GM19035 (cell line): ENCODE data around the gene ST7.
"Not testable (repeated sequence)": the region's sequence is repeated elsewhere in the genome, so short reads cannot be mapped to it uniquely, and the experiment has no call there.

Experiments
- ATAC-seq: cut with Tn5 transposase; IDR thresholded peaks from one replicate; pipeline ENCODE4 v1.9.1; 2021; ENCODE audit not compliant: unreplicated experiment

ST7 gene

GRCh38 chr7:117090791-117091190, 137.5 kb downstream of the ST7 start:
- no peak for ATAC-seq

GRCh38 chr7:117091721-117092120, 138.4 kb downstream of the ST7 start:
- no peak for ATAC-seq

DNA sequence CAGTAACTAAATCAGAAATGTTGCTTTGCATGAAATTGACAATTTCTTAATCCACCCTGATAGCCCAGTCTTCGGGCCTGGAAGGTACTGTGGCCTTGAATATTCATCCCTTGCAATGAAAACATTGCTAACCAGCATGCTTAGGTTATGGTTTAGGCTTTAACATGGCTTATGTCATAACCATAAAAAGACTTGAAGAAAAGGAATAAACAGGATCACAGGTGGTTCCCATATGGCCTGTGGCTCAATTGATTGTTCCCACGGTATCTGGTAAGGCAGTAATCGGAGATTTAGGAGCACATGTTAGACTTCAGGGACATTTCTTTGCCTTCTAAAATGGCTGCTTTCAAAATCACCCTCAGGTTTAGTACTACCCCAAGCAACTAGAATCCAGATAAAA, 139.5 kb downstream of the ST7 start:
- ATAC-seq: no peak

DNA sequence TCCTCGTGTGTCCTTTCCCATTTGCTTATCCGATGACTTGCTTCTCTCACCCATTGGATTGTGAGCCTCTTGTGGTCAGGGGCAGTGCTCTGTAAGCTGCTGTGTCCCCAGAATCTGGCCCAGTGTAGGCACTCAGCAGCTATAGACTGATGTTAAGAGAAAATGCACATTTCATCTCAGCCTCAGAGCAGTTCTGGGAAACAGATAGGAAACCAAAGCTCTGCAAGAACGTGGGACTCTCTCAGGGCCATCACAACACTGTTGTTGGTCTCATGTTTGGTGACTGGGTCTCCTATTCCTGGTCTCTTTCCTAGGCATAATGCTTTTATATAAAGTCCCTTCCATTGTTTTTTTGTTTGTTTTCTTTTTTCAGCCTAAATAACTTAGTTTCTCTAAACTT, 141.2 kb downstream of the ST7 start:
- ATAC-seq: no peak

DNA sequence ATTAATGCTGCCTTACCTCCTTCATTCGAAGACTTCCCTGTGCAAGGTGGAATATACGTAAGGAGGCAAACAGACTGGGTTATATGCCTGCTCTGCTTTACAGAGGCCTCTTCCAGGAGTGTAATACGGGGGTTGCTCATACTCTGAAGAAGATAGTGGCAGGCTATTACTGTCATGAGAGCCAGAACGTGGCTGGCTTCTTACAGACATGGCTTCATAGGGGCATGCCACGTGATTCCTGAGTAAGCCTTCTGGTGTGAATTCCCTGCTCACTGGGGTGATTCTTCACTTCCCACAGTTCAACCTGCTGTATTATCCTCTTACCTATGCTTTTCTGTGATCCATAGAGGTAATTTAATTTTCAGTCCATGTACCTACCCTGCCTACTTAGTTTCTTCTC, 141.8 kb downstream of the ST7 start:
- ATAC-seq: no peak

GRCh38 chr7:117096330-117096729, 143.0 kb downstream of the ST7 start:
- no peak for ATAC-seq

DNA sequence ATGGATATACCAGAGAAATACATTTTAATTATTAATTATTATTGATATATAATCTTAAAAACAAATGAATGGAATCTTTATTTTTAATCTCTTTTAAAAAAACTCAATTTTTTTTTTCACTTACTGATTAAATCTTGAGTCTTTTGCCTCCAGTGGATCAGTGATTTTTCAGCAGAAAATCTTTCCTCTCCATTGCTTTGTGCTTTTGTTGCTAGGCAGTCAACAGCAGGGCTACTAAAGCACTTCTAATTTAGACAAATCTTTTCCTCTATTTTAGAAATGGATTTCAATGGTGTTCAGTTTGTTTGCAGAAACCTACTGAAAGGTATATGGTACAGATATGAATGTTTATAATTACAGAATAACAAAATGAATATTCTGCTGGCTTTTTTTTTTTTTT, 143.6 kb downstream of the ST7 start:
- ATAC-seq: no peak

DNA sequence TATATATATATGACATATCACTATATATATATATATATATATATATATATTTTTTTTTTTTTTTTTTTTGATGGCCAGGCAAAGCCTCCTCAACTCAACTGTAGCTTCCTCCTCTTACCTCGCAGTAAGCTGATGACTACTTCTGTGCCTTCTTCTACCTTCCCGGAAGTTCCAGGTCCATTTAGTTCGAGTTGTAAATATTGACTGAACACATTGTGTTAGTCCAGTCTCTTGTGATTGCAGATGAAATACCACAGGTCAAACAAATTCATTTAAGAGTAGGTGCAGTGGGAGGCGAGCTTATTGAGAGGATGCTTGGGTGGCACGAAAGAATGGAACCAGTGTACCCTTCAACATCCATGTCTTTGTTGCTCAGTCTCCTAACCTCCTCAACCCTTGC, 144.6 kb downstream of the ST7 start:
- ATAC-seq: no peak

DNA sequence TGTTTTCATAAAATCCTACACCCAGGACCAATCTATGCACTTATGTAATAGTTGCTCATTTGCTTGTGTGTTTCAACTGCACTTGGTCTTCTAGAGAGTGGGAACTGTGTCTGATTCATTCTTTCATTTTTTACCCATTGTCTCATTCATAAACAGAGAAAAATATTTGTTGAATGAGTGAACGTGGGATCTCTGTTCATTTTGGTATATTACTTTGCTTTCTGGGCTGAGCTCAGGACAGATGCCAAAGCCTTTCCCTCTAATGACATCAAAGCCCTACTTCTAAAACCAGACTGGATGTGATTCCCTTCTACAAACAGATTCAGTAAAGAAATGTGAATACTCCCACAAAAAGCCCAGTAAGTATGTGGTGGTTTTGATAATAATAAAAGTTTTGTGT, 145.2 kb downstream of the ST7 start:
- no peak for ATAC-seq

GRCh38 chr7:117101026-117101425, 147.7 kb downstream of the ST7 start:
- ATAC-seq: no peak

DNA sequence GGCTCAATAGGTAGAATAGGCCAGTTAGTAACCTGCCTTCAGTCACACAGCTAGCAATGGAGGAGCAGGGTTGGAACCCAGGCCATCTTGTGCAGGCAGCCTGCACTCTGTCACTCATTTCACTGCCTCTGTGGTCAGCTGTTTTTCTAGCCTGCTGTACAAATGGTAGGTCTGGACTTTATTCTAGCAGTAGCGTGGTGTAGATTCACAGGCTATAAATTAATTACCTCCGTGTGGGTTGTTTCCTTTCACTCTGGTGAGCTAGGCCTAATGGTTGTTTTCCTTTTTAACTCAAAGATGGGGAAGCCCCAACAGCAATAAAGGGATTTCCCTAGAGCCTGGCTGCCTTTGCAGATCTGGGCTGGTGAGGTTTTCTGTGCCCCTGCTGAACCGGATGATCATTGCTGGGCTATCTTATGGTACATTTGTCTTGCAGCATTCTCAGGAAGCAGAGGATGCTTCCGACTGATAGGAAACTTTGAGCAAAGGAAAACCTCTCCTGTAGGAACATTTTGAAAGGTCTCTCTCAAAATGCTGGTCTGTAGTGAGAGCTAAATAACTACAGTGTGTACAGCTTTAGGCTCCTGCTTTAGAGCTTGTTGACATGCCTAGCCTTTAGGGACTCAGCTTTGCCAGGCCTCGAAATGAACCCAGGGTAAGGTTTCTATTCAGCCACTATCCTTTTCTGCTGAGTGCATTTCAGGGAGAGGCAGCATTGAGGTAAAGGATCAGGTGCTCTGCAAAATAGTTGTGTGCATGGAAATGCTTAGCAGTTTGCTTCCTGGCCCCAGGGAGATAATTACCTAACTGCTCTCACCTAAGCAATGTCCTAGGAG, 157.4 kb downstream of the ST7 start:
- ATAC-seq: peak; percentile 97

DNA sequence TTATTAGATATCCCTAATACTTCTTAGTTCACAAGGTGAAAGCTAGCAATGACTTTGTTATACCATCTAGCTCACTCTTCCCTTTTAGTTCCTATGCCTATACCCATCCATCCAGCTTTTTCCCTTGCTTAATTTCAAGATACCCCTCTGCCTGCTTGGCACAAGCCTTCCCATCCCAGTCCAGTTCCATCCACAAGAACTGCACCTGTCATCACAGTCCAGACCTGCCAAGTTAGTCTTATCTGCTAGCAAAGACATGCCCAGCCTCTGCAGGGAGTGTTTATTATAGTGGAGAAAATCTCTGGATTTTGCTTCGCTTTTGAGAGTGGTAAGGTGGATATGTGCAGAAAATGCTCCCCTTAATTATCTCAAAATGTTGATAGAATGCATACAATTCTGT, 158.2 kb downstream of the ST7 start:
- no peak for ATAC-seq

DNA sequence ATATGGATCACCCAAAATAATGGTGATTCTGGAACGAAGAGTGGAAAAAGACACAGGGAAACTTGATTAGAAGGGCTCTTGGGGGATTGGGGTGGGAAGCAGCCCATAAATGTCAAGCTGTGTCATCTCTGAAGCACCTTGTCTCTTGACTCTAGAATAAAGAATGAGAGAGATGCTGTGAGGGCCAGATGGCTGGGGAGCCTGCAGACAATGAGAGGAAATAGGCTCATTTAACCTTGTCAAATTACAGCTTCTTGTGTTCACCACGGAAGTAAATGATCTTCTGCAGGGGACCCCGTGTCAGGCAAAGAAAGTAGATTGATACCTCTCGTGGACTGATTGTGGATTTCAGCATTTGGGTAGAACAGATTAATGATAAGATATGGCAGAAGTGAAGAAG, 159.3 kb downstream of the ST7 start:
- no peak for ATAC-seq

DNA sequence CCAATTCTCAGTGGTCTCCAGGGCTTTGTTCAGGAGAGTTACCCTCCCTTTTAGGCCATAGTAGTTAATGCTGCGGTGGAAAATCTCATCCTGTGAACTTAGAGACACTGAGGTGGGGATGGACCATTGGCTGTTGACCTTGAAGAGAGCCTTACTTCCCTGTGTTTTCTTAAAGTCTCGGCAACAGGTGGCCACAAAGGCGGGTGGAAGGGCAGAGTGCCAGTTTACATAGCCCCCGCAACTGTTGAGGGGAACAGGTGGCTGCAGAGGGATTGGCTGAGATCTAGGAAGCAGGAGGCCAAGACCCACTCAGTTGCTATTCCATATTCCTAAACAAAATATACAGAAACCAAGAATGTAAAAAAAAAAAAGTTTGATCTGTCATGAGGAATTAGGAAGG, 160.6 kb downstream of the ST7 start:
- no peak for ATAC-seq

DNA sequence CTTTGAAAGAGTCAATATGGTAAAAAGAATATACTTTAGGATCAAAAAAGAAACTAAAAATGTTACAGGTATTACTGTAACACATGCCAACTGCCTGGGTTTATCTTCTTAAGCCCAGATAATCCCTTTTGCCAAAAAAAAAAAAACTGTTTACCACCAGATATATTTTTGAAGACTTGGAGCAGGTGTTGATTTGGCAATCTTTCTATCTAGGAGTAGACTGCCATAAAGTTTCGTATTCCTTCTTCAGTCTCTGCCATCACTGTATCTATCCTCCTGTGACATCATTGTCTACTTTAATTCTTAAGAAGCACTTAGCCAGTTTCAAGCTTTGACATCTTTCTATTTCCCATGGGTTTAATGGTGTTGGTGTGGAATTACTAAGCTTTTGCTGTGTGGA, 161.0 kb downstream of the ST7 start:
- no peak for ATAC-seq

DNA sequence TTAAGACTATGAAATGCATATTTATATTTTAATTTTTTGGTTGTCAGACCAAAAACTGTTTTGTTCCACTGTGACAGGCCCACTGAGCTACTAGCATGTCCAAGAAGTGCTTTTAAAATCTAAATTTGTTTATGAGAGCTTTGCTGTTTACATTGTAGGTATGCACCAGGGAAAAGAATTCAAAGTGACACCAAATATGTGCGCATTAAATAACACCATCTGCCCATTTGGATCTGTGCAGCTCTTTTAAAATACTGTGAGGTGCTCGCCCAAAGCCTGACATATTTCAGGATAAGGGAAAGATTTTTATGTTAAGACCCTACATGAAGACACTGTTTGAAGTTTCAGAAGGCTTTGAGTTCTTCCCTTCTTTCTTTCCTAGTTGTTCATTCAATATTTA, 162.9 kb downstream of the ST7 start:
- no peak for ATAC-seq

DNA sequence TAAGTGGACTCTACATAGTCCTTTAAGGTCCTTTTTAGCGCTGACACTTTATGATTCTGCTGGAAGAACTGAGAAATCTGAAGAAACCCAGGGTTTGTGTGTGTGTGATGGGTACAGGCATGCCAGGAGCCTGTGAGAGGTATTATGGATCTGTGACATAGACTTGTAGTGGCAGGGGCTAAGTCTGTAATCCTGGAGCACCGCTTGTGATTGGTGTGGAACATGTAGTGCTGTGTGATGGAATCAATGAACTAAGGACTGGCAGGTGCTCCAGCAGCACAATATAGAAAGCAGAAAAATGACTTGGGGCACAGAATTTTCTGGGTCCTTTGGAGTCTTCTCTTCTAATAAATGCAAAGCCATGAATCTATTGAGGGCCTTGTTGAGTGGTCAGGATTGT, 163.9 kb downstream of the ST7 start:
- ATAC-seq: no peak

DNA sequence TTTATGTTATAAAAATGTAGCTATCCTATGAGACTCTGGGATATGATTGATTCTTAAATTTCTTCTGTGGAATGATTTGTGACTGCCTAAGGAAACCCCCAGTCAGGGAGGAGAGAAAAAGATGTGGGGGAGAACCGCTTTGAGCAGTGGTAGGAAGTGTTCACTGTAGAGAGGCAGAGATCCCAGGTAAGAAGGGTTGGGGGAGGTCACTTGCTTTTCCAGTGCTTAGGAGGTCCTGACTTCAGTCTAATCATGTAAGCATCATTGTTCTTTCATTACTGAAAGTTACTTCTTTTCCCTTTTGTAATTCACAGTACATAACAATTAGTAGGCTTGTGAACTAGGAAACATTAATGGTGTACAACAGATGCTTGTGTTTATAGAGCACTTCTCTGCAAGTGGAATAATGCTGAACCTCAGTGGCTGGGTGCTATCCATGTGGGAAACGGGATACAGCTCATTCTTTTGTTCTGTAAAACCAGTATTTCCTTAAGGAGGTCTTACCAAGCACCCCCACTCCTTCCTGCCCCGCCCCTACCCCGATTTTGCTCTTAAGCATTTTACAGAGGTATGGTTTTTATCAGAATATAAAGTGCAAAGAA, 165.4 kb downstream of the ST7 start:
- no peak for ATAC-seq

GRCh38 chr7:117119192-117119924, 166.1 kb downstream of the ST7 start:
- no peak for ATAC-seq

DNA sequence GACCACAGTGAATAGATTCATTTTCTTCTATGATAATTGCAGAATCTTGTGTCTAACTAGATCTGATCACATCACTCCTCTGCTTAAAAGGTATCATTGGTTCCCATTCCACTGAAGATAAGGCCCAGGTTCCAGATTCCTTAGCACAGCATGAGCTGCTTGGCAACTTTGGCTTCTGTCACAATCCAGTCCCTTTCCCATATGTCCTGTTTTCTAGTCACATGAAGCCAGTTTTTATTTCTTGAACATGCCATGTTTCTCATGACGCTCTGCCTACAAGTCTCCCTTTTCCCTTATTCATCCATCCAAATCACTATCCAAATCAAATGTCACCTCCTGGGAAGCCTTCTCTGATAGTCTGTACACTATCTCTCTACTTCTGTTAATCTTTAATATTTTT, 167.0 kb downstream of the ST7 start:
- not testable (repeated sequence) for ATAC-seq

GRCh38 chr7:117122036-117122435, 168.7 kb downstream of the ST7 start:
- ATAC-seq: not testable (repeated sequence)

GRCh38 chr7:117122536-117122935, 169.2 kb downstream of the ST7 start:
- ATAC-seq: no peak
